GM21390 (cell line): Measurements from ENCODE around the gene PRF1.
"Not testable (repeated sequence)": the region's sequence is repeated elsewhere in the genome, so short reads cannot be mapped to it uniquely, and the experiment has no call there.

Source experiments
- ATAC-seq: cut with Tn5 transposase; IDR thresholded peaks from one replicate; pipeline ENCODE4 v1.9.1; 2021; ENCODE audit not compliant: unreplicated experiment

The PRF1 gene

GRCh38 chr10:70617798-70618568 lies 15.4 kb upstream of the PRF1 start:
- no peak for ATAC-seq

- ATAC-seq, result no peak
Measured at GRCh38 chr10:70616761-70617160, 14.2 kb upstream of the PRF1 start.

- ATAC-seq, result no peak
Measured at GRCh38 chr10:70615784-70616522, 13.4 kb upstream of the PRF1 start.

- ATAC-seq, result no peak
Measured at GRCh38 chr10:70615211-70615610, 12.7 kb upstream of the PRF1 start.

DNA sequence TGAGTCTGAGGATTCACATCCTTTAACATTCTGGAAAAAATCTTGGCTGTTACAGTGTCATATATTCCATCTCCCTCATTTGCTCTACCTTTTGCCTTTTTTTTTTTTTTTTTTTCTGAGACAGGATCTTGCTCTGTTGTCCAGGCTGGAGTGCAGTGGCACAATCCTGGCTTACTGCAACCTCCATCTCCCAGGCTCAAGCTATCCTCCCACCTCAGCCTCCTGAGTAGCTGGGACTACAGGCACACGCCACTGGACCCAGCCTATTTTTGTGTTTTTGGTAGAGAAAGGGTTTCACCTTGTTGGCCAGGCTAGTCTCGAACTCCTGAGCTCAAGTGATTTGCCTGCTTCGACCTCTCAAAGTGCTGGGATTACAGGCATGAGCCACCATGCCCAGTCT lies 11.8 kb upstream of the PRF1 start:
- ATAC-seq, result not testable (repeated sequence)

DNA sequence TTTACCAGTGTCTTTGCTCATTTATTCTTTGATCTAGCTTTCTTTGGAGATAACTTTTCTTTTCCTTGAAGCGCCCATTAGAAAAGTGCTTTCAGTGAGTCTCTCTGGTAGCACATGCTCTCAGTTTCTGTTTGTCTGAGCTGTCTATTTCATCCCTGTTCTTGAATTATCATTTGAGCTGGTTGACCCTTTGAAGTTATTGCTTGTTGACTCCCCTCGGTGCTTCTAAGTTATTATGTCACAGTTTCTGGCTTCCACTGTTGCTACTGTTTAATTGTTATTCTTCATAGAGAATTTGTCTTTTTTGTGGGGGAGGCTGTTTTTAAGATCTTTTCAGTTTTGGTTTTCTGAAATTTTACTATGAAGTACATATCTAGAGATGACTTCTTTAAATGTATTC lies 11.4 kb upstream of the PRF1 start:
- no peak for ATAC-seq

DNA sequence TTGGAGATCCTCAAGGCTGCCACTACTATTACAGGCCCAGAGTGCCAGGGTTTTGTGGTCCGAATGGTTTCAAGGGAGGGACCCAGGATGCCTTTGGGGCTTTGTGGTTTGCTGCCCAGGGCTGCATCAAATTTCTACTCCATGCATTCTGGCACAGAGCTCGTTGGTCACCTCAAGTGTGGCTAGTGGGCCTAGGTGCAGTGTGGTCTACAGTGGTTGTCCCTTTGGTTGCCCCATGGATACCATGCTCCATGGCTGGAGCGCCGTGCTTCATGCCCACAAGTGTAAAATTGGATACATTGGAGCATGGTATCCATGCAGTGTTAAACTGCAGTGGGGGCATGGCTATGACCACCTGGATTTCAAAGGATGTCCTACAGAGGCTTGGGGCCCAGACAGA lies 5.4 kb upstream of the PRF1 start:
- ATAC-seq, result no peak

DNA sequence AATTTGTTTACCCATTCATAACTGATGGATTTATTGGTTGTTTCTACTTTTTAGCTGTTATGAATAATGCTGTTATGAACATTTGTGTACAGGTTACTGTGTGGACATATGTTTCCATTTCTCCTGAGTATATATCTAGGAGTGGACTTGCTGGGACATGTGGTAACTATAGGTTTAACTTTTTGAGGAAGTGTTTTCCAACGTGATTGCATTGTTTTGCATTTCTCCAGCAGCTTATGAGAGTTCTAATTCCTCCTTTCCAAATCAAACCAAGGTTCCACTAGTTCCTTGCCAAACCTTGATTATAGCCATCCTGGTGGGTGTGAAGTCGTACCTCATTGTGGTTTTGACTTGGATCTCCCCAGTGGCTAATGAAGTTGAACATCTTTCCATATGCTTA lies 2.6 kb upstream of the PRF1 start:
- ATAC-seq, result no peak

DNA sequence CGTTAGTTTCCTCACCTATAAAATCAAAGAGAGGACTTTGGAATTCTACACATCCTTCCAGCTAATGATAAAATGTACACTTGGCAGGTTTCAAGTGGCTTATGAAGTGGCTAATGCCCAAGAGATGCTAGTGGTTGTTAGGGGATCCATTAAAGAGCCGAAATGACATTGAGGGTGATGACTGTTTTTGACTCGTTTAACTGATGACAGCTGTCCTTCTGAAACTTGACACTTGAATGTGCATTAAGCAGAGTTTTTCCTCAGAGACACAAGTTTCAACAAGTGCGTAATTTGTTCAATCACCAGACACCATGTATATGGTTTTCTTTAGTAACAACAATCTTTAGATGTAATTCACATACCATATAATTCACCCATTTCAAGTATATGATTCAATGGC lies 1.6 kb upstream of the PRF1 start:
- no peak for ATAC-seq

DNA sequence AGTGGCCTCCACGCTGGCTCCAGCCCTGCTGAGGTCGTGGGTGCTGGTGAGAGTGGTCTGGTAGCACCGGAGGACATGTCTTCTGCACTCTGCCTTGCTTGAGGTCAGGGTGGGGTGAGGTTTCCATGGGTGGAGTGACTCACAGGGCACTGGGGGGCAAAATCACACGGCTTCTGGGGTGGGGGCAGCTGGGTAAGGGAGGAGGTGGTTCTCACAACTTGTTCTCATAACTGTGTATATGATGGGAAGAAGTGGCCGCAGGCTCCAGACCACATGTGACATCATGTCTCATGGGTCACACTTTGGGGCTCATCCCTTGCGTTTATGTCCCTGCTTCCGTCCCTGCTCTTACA lies 884 bp upstream of the PRF1 start:
- ATAC-seq, result no peak

GRCh38 chr10:70601746-70602145 lies 795 bp downstream of the PRF1 start:
- no peak for ATAC-seq

- ATAC-seq, result no peak
Measured at GRCh38 chr10:70600512-70601395, 1.8 kb downstream of the PRF1 start.

DNA sequence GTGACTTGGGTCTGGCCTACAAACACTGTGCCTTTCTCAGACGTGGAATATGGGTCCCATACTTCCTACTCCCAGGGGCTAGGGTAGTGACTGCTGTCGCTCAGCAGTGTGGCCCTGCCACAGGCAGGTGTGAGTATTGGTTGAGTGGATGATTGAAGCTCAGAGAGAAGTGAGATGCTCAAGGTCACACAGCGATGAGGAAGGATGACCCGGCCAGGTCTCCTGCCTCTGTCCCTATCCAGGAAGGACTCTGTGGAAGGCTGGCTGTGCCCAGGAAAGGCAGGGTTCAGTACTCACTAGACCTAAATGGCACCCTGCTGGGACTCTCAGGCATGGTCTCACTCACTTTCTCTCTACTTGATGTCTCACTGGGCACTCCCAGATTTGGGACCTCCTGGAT lies 2.8 kb downstream of the PRF1 start:
- no peak for ATAC-seq

- ATAC-seq, result no peak
Measured at GRCh38 chr10:70599319-70599718, 3.2 kb downstream of the PRF1 start.

GRCh38 chr10:70598857-70599295 lies 3.7 kb downstream of the PRF1 start:
- ATAC-seq, result no peak

GRCh38 chr10:70597856-70598815 lies 4.4 kb downstream of the PRF1 start:
- ATAC-seq, result no peak

DNA sequence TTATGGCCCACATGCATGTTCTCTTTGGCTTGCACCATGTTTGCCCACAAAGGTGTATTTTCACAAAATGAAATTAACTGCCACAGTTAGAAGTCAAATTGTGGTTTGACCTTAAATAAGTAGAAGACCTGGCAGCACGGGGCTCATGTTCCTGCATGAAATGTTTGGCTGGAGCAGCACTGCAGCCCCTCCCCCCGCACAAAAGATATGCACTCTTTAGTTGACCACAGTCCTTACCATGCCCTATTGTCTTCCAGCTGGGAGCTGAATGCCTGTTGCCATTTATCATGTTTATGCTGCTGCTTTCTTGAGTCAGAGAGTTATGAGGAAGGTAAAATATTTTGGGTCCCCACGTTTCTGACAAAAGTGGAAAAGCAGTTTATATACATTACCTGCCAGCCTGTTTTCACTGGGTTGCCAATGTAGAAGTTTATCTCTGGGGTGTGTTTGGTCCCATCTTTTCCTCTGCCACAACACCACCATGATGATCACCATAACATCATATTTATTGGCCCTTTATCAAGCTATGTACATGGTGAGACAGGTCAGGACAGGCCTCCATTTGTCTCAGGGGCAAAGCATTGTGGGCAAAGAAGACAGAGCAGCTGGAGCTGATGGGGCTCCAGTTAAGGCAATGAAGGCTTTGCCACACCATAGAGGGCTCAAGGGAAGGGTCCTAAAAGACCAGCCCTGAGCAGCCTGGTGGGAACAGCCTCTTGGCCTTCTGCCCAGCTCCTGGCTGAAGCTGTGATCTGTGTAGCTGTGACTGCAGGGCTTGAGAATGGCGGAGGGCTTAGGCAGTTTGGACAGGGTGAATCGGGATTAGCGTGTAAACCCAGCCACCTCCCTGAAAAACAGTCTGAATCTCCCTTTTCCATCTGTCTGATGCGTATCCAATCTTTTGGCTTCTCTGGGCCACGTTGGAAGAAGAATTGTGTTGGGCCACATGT lies 5.4 kb downstream of the PRF1 start:
- no peak for ATAC-seq

DNA sequence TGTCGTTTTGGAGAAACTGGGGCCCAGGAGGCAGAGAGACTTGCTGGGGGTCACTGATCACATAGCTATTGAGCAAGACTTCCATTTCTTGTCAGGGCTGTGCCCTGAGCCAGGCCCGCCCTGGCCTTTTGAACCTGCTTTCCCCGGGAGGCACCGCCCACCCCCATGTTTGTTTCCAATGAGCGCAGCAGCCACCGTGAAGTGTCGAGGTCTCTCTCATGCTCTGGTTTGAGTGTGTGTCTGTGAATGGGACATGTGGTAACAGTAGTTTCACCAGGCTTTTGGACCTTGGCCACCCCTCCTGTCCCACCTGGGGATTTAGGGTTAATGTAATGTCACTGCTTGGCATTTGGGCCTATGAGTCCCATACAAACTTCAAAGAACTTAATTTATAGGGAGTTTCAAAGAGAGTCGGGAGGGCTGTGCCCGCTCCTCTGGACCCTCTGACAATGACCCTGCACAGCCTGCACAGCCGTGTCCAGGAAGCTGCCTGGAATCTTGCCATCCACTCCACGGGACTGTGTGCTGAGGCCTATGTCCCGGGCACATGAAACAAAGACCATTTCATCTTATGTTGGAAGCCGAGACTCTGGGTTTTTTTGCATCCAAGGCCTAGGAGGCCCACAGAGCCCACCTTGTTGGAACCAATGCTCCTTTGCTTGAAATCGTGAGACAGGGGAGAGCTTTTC lies 6.3 kb downstream of the PRF1 start:
- ATAC-seq, result no peak

DNA sequence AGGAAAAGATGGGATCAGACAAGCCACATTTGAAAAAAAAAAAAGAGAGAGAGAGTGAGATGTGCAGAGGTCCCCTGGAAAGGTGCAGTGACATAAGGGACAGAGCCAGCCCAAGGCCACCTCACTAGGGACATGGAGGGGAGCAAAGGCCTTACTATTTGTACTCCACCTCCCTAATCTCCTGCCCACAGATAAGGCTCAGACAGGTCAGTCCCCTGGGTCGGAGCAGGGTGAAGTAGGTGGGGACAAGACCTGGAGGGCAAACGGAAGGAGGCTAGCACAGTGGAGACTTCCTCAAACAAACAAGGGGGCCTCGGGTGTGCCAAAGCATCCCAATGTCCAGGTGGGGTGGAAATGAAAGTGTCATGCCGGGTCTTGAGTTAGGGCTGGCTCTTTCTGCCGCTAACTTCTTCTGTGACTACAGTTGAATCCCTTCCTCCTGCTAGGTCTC lies 7.0 kb downstream of the PRF1 start:
- ATAC-seq, result no peak
